Psoas muscle (tissue), 8 donors: ENCODE data around the gene TLK2. TPM values are rescaled to one million over a fixed set of nuclear protein-coding genes. Genes with fewer than 3 reads are reported as not detected.
A peak's percentile ranks its signal among the peaks of the same experiment; 100 is the strongest.

ENCODE experiments used
- ATAC-seq, 4 donors: fragments of 200-7000 bp; cut with Tn5 transposase; one replicate each; pipeline ENCODE4 v1.9.1; 2020; ENCODE audit warnings: moderate library complexity in 3 of 4, mild to moderate bottlenecking in 2 of 4
- DNase-seq, 2 donors: peaks; one replicate each; pipeline ENCODE4 v3.0.0-alpha.2; 2020
- H3K27ac ChIP-seq: fragments of 200-600 bp; one replicate; pipeline ENCODE4 v1.8.0; 2022
- H3K27me3 ChIP-seq, 3 donors: fragments of 200-600 bp in 1 of 3; one replicate each; pipeline versions ENCODE4 v1.6.1 to v1.8.0; 2013 to 2022; ENCODE audit warnings: low read length in 2 of 3, mild to moderate bottlenecking in 2 of 3, moderate library complexity in 1 of 3; ENCODE audit not compliant: insufficient read depth in 3 of 3
- H3K36me3 ChIP-seq, 2 donors: fragments of 200-600 bp in 1 of 2; one replicate each; pipeline versions ENCODE4 v1.6.1 to v1.8.0; 2013 to 2022; ENCODE audit warnings: low read depth in 1 of 2, mild to moderate bottlenecking in 1 of 2, moderate library complexity in 1 of 2; ENCODE audit not compliant: insufficient read depth in 1 of 2
- H3K4me1 ChIP-seq: fragments of 200-600 bp; one replicate; pipeline ENCODE4 v1.8.0; 2022
- H3K4me3 ChIP-seq: fragments of 200-600 bp; one replicate; pipeline ENCODE4 v1.8.0; 2022; ENCODE audit warnings: mild to moderate bottlenecking
- H3K9me3 ChIP-seq: fragments of 200-600 bp; one replicate; pipeline ENCODE4 v1.8.0; 2022
- CTCF ChIP-seq: fragments of 200-600 bp; IDR thresholded peaks from one replicate; pipeline ENCODE4 v1.8.0; 2022; ENCODE audit warnings: antibody characterized with exemption
- WGBS, 3 donors: extraction: QIAGEN DNeasy Blood & Tissue Kit; methylation state at CpG; one replicate each; pipeline versions ENCODE4 v1.1.6 to v1.1.7; 2013; 5-methylcytosine and 5-hydroxymethylcytosine counted together
- intact Hi-C, 2 donors: fragments of 100-400 bp; cut with DNase I; formaldehyde crosslinking; loops; one replicate each; pipeline versions ENCODE4 v1.11.0 to v1.14.2; 2022
- polyA plus RNA-seq, 3 donors: library from polyadenylated mRNA; stranded (reverse); fragments of 200-250 nt; gene quantifications; one replicate each; pipeline ENCODE4 v1.2.3, GENCODE V29; 2013
- total RNA-seq, 4 donors: library from RNA; stranded (reverse); fragmentation: NEBNext Ultra II Directional in 2 of 4; extraction: Animal tissue kit (Norgen Biotek cat#: 25700) in 2 of 4; gene quantifications; one replicate each; pipeline versions ENCODE4 v1.2.1 to v1.2.4, GENCODE V29; 2021 to 2023
- donor health status: healthy with polysubstance abuse.
- donor health status: DM: no; HTN: no; CAD: no; lungs with moderate emphysema.
- donor health status: Bipolar disorder and iron deficiency.
- donor health status: healthy.
- donor health status: DM: yes; HTN: yes; CAD: no.
- donor health status: DM: no; HTN: no; CAD: no.
- donor health status: DM: no; HTN: no; CAD: no.
- donor health status: DM: yes; HTN: yes; CAD: no.

The TLK2 gene
- total and polyA plus RNA-seq, 7 donors = 23.1 to 51.9 (median 40.2) TPM

DNA sequence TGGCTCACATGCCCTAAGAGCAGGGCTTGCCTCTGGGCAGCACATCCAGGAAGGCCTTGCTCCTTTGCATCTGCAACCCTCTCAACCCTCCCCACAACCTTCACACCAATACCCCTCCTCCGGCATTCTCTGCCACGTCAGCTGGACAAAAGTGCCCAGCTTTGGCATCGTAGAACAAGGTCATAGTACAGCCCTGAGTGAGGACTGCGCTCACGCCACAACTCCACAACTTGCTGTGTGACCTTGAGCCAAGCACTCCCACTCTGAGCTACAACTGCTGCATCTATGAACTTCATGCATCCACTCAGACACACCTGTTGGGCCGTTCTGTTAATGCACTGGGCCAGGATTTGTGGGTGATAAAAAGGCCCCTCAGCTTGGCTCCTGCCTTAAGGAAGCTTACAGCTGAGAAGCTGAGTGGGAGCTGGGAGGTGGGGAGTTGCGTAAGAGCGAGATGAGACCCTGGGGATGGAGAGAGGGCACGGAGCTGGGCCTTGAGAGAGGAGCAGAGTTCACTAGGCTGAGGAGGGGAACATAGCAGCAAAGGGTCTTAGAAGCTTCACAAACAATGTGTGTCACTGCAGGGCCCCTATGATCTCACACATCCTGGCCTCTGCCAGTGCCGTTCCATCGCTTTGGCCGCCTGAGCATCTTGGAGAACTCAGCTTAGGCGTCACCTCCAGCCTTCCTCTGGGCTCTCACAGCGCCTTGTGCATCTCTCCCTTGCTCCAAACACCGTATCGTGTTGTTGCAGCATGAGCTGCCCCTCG, 140.2 kb downstream of the TLK2 start:
- Histone ChIP-seq H3K36me3 (peaks cover 0 to 24% of the 10 kb centered on the region in 2 donors), H3K27ac (no peak overlapping the region), H3K4me1 (no peaks in the 10 kb centered on the region), H3K27me3 (no peaks in the 10 kb centered on the region), H3K4me3 (no peak overlapping the region), H3K9me3 (no peaks in the 10 kb centered on the region)
- WGBS, 3 donors = 70 to 73% (median 72%) methylated on average over 17 of the region's 17 CpGs
- ATAC-seq (peak in 3 of 4 donors; percentile 14 to 26 (median 21)), DNase-seq (peak; percentile 37 to 58)
- no peak for TF ChIP-seq CTCF
- intact Hi-C loops = no loop called here

DNA sequence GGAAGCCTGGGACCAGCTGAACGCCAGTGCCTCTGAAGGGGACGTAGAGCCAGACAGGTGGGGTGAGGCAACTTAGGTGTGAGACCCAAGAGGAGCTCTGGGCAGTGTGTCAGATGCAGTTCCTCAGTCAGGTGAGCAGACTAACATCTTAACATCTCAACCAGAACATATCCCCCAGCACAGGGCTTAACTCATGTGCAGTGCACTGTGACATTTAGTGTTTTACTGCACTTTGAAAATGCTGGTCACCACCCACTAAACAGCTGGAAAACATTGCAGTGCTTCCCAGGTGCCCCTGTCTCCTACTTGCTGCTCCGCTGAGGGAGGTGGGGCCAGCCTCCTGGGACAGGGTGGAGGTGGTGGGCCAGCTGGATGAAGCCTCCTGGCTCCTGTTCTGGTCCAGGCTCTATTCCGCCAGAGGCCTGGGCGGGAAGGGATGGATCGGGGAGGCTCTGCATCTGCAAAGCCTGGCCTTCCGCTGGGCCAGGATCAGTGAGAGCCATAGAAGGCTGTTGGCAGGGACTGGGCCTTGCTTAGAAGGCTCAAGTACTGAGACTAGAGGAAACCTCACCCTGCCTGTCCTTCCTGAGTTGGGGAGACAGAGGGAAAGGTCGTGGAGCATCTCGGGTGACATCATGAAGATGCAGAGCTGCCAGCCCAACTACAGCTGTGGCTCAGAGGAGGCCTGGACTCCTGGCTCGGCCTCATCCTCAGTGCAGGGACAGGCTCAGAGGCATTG, 141.0 kb downstream of the TLK2 start:
- Histone ChIP-seq H3K4me3 (no peak overlapping the region), H3K27ac (no peak overlapping the region), H3K4me1 (no peaks in the 10 kb centered on the region), H3K27me3 (no peaks in the 10 kb centered on the region), H3K9me3 (no peaks in the 10 kb centered on the region), H3K36me3 (peaks cover 0 to 16% of the 10 kb centered on the region in 2 donors)
- intact Hi-C loops = no loop called here
- DNase-seq (peak in 1 of 2 donors; percentile 61), ATAC-seq (peak in 3 of 4 donors; percentile 24 to 33 (median 30))
- TF ChIP-seq CTCF = no peak
- 64 to 71% (median 69%) methylated on average over 10 of the region's 10 CpGs for WGBS, 3 donors

GRCh38 chr17:62621223-62621622, 142.6 kb downstream of the TLK2 start:
- DNase-seq = no peak
- Histone ChIP-seq H3K4me3 (no peak overlapping the region), H3K36me3 (peaks cover 0 to 1% of the 10 kb centered on the region in 2 donors), H3K4me1 (no peaks in the 10 kb centered on the region), H3K27me3 (peaks cover 0 to 7% (median 2%) of the 10 kb centered on the region in 3 donors), H3K27ac (no peak overlapping the region), H3K9me3 (no peaks in the 10 kb centered on the region)
- 89 to 93% (median 91%) methylated on average over 11 of the region's 11 CpGs for WGBS, 3 donors
- intact Hi-C loops = no loop called here
- TF ChIP-seq CTCF = no peak
- ATAC-seq = no peak

DNA sequence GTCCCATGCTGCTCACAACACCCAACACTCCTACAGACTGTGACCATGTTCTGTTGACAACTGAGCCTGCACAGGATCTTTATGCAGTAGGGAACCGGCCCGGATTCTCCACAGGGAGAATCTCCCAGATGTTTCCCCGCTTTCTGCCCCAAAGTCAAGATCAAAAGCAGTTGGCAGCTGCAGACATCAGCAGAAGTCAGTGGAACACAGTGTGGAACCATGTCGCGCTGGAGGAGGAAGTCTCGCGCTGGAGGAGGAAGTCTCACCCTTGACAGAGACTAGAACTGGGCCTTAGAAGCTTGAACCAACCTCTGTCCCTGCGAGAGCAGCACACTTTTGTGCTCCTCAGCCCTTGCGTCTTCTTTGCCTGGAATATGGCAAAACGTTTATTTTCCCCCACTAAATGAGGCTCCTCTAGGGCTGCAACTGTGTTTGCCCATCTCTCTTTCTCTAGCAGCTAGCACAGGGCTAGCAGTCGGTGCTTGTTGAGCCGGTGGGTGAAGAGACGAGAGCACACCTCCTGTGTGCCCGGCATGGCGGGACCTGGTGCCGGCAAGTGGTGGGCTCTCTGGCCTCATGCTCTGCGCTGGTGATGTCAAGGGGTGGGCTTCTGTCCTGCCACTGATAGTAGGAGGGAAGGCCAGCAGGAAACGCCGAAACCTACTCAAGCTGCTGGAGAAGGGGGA, 146.7 kb downstream of the TLK2 start:
- 81 to 83% (median 82%) methylated on average over 19 of the region's 19 CpGs for WGBS, 3 donors
- intact Hi-C loops = no loop called here
- no peak overlapping the region for H3K4me3 ChIP-seq
- H3K9me3 ChIP-seq = no peaks in the 10 kb centered on the region
- no peak for TF ChIP-seq CTCF
- H3K4me1 ChIP-seq = peaks cover 5% of the 10 kb centered on the region
- peaks cover 0 to 31% (median 13%) of the 10 kb centered on the region in 3 donors for H3K27me3 ChIP-seq
- DNase-seq = no peak
- H3K27ac ChIP-seq = no peak overlapping the region
- ATAC-seq = no peak
- no peaks in the 10 kb centered on the region for H3K36me3 ChIP-seq
